ENCODE results near the gene TBC1D7. TPM values are rescaled to one million over a fixed set of nuclear protein-coding genes. Genes with fewer than 3 reads are reported as not detected.

TBC1D7 gene
- total RNA-seq, 2 donors from 2014 or later: 37.7 to 59.0 TPM

DNA sequence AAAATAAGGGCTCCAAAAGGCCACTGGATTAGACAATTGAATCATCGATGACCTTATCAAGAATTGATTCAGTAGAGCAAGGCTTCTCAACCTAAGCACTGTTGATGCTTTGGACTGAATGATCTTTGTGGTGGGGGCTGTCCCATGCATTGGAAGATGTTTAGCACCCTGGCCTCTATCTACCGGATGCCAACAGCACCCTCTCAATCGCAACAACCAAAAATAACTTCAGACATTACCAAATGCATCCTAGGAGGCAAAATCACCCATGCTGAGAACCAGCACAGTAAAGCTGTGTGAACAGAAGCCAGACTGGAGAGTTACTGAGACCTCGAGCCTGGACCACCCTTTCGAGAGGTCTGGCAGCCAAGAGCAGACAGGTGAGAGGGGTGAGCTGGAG is 67.5 kb downstream of the TBC1D7 start:
- Mint-ChIP-seq H3K4me3 (no peak overlapping the region), H3K27me3 (ENCODE audit: insufficient read depth) (no peaks in the 10 kb centered on the region), H3K4me1 (no peaks in the 10 kb centered on the region), H3K9me3 (peaks cover 12% of the 10 kb centered on the region), H3K36me3 (ENCODE audit: low read depth) (peaks cover 10% of the 10 kb centered on the region), H3K27ac (no peak overlapping the region)
- Histone ChIP-seq H3K36me3 (ENCODE audit: control insufficient read depth, insufficient read depth, low read length) (peaks cover 4% of the 10 kb centered on the region), H3K27me3 (ENCODE audit: control insufficient read depth, insufficient read depth, low read length, poor library complexity, severe bottlenecking) (no peaks in the 10 kb centered on the region), H3K9me3 (ENCODE audit: control insufficient read depth, low read length) (peaks cover 4% of the 10 kb centered on the region), H3K9ac (ENCODE audit: extremely low read depth, low read length, poor library complexity, severe bottlenecking) (no peak overlapping the region), H3K4me1 (ENCODE audit: control insufficient read depth, insufficient read depth, low read length) (no peaks in the 10 kb centered on the region), H3K27ac (ENCODE audit: low read depth, low read length) (no peak overlapping the region), H3K4me3 (ENCODE audit: low read length) (no peak overlapping the region)
- TF ChIP-seq, protein P1, sequence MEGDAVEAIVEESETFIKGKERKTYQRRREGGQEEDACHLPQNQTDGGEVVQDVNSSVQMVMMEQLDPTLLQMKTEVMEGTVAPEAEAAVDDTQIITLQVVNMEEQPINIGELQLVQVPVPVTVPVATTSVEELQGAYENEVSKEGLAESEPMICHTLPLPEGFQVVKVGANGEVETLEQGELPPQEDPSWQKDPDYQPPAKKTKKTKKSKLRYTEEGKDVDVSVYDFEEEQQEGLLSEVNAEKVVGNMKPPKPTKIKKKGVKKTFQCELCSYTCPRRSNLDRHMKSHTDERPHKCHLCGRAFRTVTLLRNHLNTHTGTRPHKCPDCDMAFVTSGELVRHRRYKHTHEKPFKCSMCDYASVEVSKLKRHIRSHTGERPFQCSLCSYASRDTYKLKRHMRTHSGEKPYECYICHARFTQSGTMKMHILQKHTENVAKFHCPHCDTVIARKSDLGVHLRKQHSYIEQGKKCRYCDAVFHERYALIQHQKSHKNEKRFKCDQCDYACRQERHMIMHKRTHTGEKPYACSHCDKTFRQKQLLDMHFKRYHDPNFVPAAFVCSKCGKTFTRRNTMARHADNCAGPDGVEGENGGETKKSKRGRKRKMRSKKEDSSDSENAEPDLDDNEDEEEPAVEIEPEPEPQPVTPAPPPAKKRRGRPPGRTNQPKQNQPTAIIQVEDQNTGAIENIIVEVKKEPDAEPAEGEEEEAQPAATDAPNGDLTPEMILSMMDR (conservative IDR thresholded peaks at IDR 0.05): no peak
- WGBS, 2 experiments (ENCODE audit: insufficient coverage in 1 of 2, insufficient read length in 1 of 2): 94% methylated on average over 3 to 5 of the region's 5 CpGs
- no peak for DNase-seq

DNA sequence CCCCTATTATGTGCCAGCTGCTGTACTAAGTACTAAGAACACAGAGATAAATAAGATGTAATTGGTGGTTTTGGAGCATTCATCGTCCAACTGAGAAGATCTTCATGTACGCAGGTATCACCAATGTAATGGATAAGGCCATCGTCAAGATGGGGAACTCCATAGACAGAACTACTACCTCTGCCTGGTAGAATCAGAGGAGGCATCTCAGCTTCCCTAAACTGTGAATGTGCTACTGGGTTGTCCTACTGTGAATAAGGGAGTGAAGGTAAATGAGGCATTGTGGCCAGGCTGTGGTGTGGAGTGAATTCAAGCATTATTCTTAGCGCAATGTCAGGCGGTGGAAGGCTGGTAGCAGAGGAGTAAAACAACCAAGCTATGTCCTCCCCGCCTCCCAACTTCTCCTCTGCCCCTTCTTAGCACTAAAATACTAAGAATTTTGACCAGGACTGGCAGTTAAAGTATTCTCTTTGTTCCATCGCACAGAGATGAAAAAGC is 68.2 kb downstream of the TBC1D7 start:
- Mint-ChIP-seq H3K4me1 (no peaks in the 10 kb centered on the region), H3K27ac (no peak overlapping the region), H3K9me3 (peaks cover 18% of the 10 kb centered on the region), H3K27me3 (ENCODE audit: insufficient read depth) (no peaks in the 10 kb centered on the region), H3K4me3 (no peak overlapping the region), H3K36me3 (ENCODE audit: low read depth) (peaks cover 13% of the 10 kb centered on the region)
- no peak for DNase-seq
- Histone ChIP-seq H3K9ac (ENCODE audit: extremely low read depth, low read length, poor library complexity, severe bottlenecking) (no peak overlapping the region), H3K9me3 (ENCODE audit: control insufficient read depth, low read length) (peaks cover 6% of the 10 kb centered on the region), H3K4me1 (ENCODE audit: control insufficient read depth, insufficient read depth, low read length) (no peaks in the 10 kb centered on the region), H3K27me3 (ENCODE audit: control insufficient read depth, insufficient read depth, low read length, poor library complexity, severe bottlenecking) (no peaks in the 10 kb centered on the region), H3K27ac (ENCODE audit: low read depth, low read length) (no peak overlapping the region), H3K36me3 (ENCODE audit: control insufficient read depth, insufficient read depth, low read length) (peaks cover 10% of the 10 kb centered on the region), H3K4me3 (ENCODE audit: low read length) (no peak overlapping the region)
- WGBS, 2 experiments (ENCODE audit: insufficient coverage in 1 of 2, insufficient read length in 1 of 2): 93 to 94% methylated on average over 7 of the region's 7 CpGs
- TF ChIP-seq, protein P1 (conservative IDR thresholded peaks at IDR 0.05): no peak

DNA sequence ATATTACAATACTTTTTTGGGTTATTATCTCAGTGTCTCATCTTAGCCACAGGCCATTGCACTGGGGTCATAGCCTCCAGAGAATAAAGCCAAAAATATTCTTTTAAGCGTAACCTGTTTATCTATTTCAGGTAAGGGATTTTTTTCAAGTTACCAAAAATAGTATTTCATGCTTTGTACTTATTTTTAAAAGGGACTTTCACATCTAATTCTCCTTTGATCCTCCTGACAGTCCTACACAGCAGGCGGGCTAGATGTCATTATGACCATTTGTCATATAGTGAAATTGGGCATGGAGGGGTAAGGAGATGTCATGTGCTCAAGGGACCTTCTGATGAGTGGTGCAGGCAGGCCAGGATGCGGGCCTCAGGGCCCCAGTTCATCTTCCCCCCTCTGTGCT is 68.9 kb downstream of the TBC1D7 start:
- Histone ChIP-seq H3K27ac (ENCODE audit: low read depth, low read length) (no peak overlapping the region), H3K4me3 (ENCODE audit: low read length) (no peak overlapping the region), H3K9me3 (ENCODE audit: control insufficient read depth, low read length) (peaks cover 8% of the 10 kb centered on the region), H3K27me3 (ENCODE audit: control insufficient read depth, insufficient read depth, low read length, poor library complexity, severe bottlenecking) (no peaks in the 10 kb centered on the region), H3K4me1 (ENCODE audit: control insufficient read depth, insufficient read depth, low read length) (no peaks in the 10 kb centered on the region), H3K9ac (ENCODE audit: extremely low read depth, low read length, poor library complexity, severe bottlenecking) (no peak overlapping the region), H3K36me3 (ENCODE audit: control insufficient read depth, insufficient read depth, low read length) (peaks cover 15% of the 10 kb centered on the region)
- Mint-ChIP-seq H3K27ac (no peak overlapping the region), H3K4me1 (no peaks in the 10 kb centered on the region), H3K27me3 (ENCODE audit: insufficient read depth) (no peaks in the 10 kb centered on the region), H3K4me3 (no peak overlapping the region), H3K36me3 (ENCODE audit: low read depth) (peaks cover 18% of the 10 kb centered on the region), H3K9me3 (peaks cover 24% of the 10 kb centered on the region)
- TF ChIP-seq, protein P1 (conservative IDR thresholded peaks at IDR 0.05): no peak
- DNase-seq: no peak
- 96 to 100% methylated on average over 1 to 3 of the region's 3 CpGs for WGBS, 2 experiments (ENCODE audit: insufficient coverage in 1 of 2, insufficient read length in 1 of 2)

Measured in endodermal cell (in vitro differentiated cells).